ENCODE results near the gene KRT76.

GRCh38 chr12:52763991-52764390 is 13.2 kb downstream of the KRT76 start:
- TF ChIP-seq CTCF (IDR thresholded peaks at IDR 0.05): no peak
- TF ChIP-seq EZH2 (IDR thresholded peaks at IDR 0.05; ENCODE audit: borderline replicate concordance, insufficient read depth, low read depth, low read length, poor library complexity, severe bottlenecking): no peak
